ENCODE data around the gene FHIP1B.

Gene FHIP1B

DNA sequence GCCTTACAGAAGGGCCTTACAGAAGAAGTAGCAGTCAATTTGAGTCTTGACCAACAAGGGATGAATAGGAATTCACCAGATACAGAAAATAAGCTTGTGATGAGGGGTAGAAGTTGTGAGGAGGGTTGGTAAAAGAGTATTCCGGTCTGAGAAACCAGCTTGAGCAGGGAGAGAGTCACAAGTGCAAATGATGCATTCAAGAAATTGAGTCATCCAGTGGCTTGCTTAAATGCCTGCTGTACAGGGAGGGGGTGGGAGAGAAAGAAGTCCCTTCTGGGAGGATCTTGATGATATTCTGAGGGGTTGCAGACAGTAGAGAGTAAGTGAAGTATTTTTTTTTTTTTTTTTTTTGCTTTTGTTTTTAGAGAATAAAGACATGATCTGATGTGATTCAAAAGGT, 34.4 kb upstream of the FHIP1B start:
- TF ChIP-seq CTCF (IDR thresholded peaks at IDR 0.05; ENCODE audit: control insufficient read depth, insufficient read depth, low read depth, low read length, missing control alignments), result no peak
- DNase-seq (ENCODE audit: low read depth), result no peak
- H3K4me3 ChIP-seq (ENCODE audit: control insufficient read depth, low read depth, low read length), result no peak overlapping the region

- DNase-seq (ENCODE audit: low read depth), result no peak
- TF ChIP-seq CTCF (IDR thresholded peaks at IDR 0.05; ENCODE audit: control insufficient read depth, insufficient read depth, low read depth, low read length, missing control alignments), result no peak
- H3K4me3 ChIP-seq (ENCODE audit: control insufficient read depth, low read depth, low read length), result no peak overlapping the region
Measured at GRCh38 chr11:6263662-6264061, 29.2 kb upstream of the FHIP1B start.

DNA sequence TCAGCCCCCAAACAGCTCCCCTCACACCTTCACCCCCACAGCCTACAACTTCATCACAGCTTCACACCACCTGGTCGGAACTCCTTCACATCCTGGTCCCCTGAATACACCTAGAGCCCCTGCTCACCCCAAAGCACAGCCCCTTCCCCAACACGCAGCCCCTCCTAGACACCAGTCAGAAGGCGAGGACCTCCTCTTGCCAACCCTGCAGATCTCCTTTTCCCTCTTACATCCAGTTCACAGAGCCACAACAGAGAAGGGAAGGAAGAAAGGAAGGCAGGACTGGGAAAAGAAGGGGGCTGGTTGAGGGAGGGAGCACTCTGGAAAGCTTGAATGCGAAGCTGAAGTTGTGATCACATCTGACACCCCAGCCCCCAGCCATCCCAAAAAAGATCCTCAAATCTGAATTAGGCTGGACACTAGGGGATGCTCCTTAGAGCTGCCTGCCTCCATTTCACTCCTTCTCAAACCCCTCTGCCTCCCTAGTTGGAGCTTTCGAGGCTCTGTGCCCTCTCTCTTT, 25.8 kb upstream of the FHIP1B start:
- no peak for TF ChIP-seq CTCF (IDR thresholded peaks at IDR 0.05; ENCODE audit: control insufficient read depth, insufficient read depth, low read depth, low read length, missing control alignments)
- H3K4me3 ChIP-seq (ENCODE audit: control insufficient read depth, low read depth, low read length), result no peak overlapping the region
- DNase-seq (ENCODE audit: low read depth), result no peak

DNA sequence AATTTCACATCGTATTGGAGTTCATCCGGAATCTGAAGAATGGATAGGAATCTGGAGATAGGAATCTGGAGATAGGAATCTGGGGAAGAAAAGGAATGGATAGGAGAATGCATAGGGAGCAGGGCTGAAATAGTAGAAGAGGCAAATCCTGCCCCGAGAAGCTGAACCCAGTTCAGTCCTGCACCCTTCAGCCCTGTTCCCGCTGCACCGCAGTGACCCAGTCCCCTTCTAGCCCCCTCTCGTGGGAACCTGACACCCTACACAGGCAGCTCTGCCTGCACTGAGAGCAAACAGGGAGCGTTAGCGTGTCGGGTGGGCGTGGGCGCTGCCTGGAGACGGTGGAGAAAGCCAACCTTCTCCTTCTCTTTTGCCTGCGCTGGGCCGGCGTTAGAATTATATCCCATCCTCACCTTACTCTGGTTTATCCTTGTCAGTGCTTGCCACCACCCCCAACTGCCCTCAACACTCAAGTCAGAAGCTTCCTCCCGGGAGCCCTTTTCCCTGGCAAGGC, 24.2 kb upstream of the FHIP1B start:
- H3K4me3 ChIP-seq (ENCODE audit: control insufficient read depth, low read depth, low read length), result no peak overlapping the region
- TF ChIP-seq CTCF (IDR thresholded peaks at IDR 0.05; ENCODE audit: control insufficient read depth, insufficient read depth, low read depth, low read length, missing control alignments), result no peak
- DNase-seq (ENCODE audit: low read depth), result no peak

DNA sequence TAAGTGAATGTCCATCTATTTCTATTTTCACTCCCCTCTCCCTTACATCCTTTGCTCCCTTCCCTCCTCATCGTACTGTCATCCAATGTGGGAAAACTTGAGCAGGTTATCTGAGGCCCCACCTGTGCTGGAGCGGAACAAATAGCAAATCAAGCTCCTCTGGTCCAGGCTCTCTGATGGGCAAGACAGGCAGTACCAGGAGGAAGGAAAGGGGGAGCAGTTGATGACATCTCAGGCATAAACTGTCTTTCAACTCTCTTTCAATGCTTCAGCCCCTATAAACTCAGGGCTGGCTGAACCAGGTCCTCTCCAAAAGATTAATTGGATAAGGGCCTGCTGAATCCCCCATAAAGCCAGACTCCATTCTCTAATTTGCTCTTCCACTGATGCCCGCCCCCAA, 23.7 kb upstream of the FHIP1B start:
- TF ChIP-seq CTCF (IDR thresholded peaks at IDR 0.05; ENCODE audit: control insufficient read depth, insufficient read depth, low read depth, low read length, missing control alignments), result no peak
- no peak overlapping the region for H3K4me3 ChIP-seq (ENCODE audit: control insufficient read depth, low read depth, low read length)
- DNase-seq (ENCODE audit: low read depth), result no peak

DNA sequence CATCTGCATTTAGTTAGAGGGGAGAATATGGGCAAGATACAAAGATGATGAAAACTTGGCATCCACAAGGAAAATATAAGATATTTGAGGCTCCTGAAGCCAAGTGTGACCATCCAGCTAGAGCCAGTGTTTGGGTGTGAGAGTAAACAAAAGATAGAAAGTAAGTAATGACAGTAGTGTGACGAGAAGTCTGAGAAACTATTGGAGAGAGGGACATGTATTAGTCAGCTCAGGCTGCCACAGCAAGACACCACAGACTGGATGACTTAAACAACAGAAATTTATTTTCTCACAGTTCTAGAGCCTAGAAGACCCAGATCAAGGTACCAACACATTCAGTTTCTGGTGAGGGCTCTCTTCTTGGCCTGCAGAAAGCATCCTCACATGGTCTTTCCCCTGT, 18.8 kb upstream of the FHIP1B start:
- DNase-seq (ENCODE audit: low read depth), result no peak

More for the DNA sequence above, 18.8 kb upstream of the FHIP1B start:
- no peak overlapping the region for H3K4me3 ChIP-seq (ENCODE audit: control insufficient read depth, low read depth, low read length)
- TF ChIP-seq CTCF (IDR thresholded peaks at IDR 0.05; ENCODE audit: control insufficient read depth, insufficient read depth, low read depth, low read length, missing control alignments), result no peak
